ENCODE measurements around the gene DUS4L.

DUS4L gene

DNA sequence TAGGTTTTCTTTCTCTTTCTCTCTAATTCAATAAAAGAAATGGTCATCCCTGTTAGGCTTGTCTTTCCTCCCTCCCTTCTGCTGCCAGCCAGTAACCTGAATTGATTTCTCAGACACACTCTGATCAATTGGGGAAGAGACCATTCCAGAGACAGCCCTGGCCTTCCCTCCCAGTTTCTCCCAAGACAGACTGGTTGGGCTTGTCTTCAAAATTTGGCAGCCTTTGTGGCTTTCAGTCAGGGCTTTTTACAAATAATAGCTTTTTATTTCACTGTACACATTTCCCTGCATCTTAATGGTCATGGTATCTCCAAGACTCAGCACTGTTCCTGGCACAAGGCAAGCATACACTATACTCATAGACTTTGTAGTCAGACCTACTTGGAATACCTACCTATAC lies 50.2 kb downstream of the DUS4L start:
- DNase-seq (ENCODE audit: low read depth, low spot score): no peak

DNA sequence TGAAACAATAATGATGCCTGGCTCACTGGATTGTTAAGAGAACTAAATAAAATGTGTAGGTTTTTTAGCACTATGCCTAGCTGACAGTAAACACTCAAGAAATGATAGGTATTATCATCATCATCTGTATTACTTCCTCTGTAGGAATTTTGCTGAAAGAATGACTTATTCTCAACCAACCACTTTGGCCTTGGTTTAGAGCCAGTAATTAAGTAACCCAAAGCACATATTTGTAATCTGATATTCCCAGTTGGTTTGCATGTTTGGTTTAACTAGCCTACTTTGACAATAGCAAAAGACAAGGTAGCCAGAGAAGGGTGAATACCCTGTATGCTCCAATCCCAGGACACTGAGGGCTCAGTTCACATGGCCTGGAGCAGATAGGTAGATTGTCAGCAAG lies 50.7 kb downstream of the DUS4L start:
- DNase-seq (ENCODE audit: low read depth, low spot score): no peak

GRCh38 chr7:107615910-107616680 lies 52.3 kb downstream of the DUS4L start:
- no peak for DNase-seq (ENCODE audit: low read depth, low spot score)

DNA sequence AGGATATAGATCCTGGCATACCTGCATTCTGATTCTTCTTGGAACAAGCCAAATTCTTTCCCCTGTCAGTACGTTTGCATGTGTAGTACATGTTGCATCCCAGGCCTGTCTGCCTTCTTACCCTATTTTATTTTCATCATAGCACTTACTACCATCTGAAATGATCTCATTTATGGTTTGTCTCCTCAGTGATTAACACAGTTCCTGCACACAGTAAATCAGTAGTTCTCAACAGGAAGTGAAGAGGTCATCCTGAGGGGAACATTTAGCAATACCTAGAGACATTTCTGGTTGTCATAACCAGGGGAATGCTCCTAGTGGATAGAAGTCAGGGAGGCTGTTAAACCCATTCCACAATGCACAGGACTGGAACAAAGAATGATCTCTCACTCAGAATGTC lies 58.7 kb downstream of the DUS4L start:
- no peak for DNase-seq (ENCODE audit: low read depth, low spot score)

DNA sequence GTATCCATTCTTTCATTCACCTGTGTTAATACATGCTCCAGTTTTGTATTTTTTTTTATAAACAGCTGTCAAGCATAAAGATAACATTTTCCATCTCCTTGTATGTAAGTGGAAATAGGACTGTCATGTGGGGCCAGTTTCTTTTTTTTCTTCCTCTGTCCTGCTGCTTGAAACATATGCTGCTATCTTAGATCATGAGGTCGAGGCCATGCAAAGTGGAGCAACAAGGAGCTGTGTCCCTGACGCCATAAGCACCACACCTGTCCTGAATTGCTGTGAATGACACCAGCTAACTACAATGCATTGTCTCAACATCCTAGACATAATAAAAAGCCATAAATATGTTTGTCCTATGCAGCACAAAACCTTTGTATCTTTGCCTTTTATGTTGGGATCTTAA lies 59.1 kb downstream of the DUS4L start:
- DNase-seq (ENCODE audit: low read depth, low spot score): no peak

DNA sequence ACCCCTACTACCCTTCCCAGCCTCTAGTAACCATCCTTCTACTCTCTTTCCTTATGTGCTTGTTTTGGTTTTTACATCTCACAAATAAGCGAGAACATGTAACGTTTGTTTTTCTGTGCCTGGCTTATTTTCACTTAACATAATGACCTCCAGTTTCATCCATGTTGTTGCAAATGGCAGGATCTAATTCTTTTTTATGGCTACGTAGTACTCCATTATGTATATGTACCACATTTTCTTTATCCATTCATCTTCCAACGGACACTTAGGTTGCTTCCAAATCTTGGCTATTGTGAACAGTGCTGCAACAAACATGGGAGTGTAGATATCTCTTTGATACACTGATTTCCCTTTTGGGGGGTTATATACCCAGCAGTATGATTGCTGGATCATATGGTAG lies 63.2 kb downstream of the DUS4L start:
- no peak for DNase-seq (ENCODE audit: low read depth, low spot score)

Data from ELF-1 (cell line).